Common myeloid progenitor, CD34-positive (primary cell): ENCODE measurements around the gene CACNA1G.

Experiments used
- CTCF ChIA-PET: fragments of 350-600 bp; sonication (Branson Sonifier 250); formaldehyde crosslinking; loops from one replicate; lab custom pipeline; 2021; ENCODE audit warnings: antibody characterized with exemption; lab: Charles Lee
- POLR2A ChIA-PET: fragments of 350-600 bp; sonication (Branson Sonifier 250); formaldehyde crosslinking; loops from one replicate; lab custom pipeline; 2021; ENCODE audit warnings: antibody characterized with exemption; lab: Charles Lee
- DNase-seq, 3 donors: peaks; one replicate each; pipeline versions ENCODE4 v3.0.0 to v3.0.0-alpha.2; 2013
- H3K27ac ChIP-seq, 2 experiments: 1 replicate in 1 of 2; 2 replicates in 1 of 2; pipeline ENCODE4 v1.7.0; 2013; ENCODE audit warnings: inconsistent platforms in 2 of 2, low read length in 2 of 2, mild to moderate bottlenecking in 2 of 2, low read depth in 1 of 2, moderate library complexity in 1 of 2; ENCODE audit not compliant: severe bottlenecking in 2 of 2, insufficient read depth in 1 of 2, poor library complexity in 1 of 2
- H3K27me3 ChIP-seq, 5 experiments: replicated peaks in 2 of 5; 1 replicate in 3 of 5; 2 replicates in 2 of 5; pipeline versions ENCODE4 v1.6.1 to v1.7.0; 2013; ENCODE audit warnings: low read length in 4 of 5, mild to moderate bottlenecking in 2 of 5, moderate library complexity in 2 of 5, inconsistent platforms in 1 of 5; ENCODE audit not compliant: insufficient read depth in 5 of 5, control insufficient read depth in 4 of 5
- H3K36me3 ChIP-seq, 4 experiments: 1 replicate in 2 of 4; 2 replicates in 2 of 4; pipeline versions ENCODE4 v1.6.1 to v1.7.0; 2013; ENCODE audit warnings: low read length in 3 of 4, control low read depth in 1 of 4, mild to moderate bottlenecking in 1 of 4; ENCODE audit not compliant: control insufficient read depth in 4 of 4, insufficient read depth in 4 of 4
- H3K4me1 ChIP-seq, 4 experiments: 1 replicate in 3 of 4; 2 replicates in 1 of 4; pipeline versions ENCODE4 v1.6.1 to v1.7.1; 2013; ENCODE audit warnings: low read length in 3 of 4, mild to moderate bottlenecking in 3 of 4, control low read depth in 1 of 4, inconsistent platforms in 1 of 4, moderate library complexity in 1 of 4; ENCODE audit not compliant: control insufficient read depth in 4 of 4, insufficient read depth in 4 of 4; ENCODE audit errors: control extremely low read depth in 1 of 4
- H3K4me3 ChIP-seq, 7 experiments: 1 replicate in 4 of 7; 2 replicates in 3 of 7; pipeline versions ENCODE4 v1.5.1 to v1.7.0; 2013; ENCODE audit warnings: mild to moderate bottlenecking in 7 of 7, low read length in 6 of 7, moderate library complexity in 6 of 7, inconsistent platforms in 2 of 7, low read depth in 2 of 7, control low read depth in 1 of 7; ENCODE audit not compliant: insufficient read depth in 4 of 7, control insufficient read depth in 1 of 7; ENCODE audit errors: extremely low read depth in 1 of 7
- H3K9me3 ChIP-seq, 5 experiments: 1 replicate in 4 of 5; 2 replicates in 1 of 5; pipeline versions ENCODE4 v1.6.1 to v1.7.1; 2013; ENCODE audit warnings: low read length in 4 of 5, mild to moderate bottlenecking in 2 of 5, inconsistent platforms in 1 of 5, low read depth in 1 of 5, moderate library complexity in 1 of 5; ENCODE audit not compliant: control insufficient read depth in 4 of 5, insufficient read depth in 2 of 5; ENCODE audit errors: control extremely low read depth in 1 of 5
- WGBS: methylation state at CpG from one replicate; pipeline ENCODE4 v1.1.5; 2013; ENCODE audit not compliant: insufficient coverage; 5-methylcytosine and 5-hydroxymethylcytosine counted together

The CACNA1G gene

GRCh38 chr17:50570528-50570927, 10.0 kb downstream of the CACNA1G start:
- POLR2A ChIA-PET = interaction anchor here (0.6 kb wide), 2 partner anchors 65 to 76 kb away, joined by 3 to 4 read pairs; no protein-coding TSS in a partner anchor
- peaks cover 0 to 26% (median 12%) of the 10 kb centered on the region in 5 experiments for H3K27me3 ChIP-seq
- no peaks in the 10 kb centered on the region for H3K36me3 ChIP-seq
- no peak overlapping the region for H3K27ac ChIP-seq
- DNase-seq = no peak
- H3K4me3 ChIP-seq = no peak overlapping the region
- H3K4me1 ChIP-seq = peaks cover 0 to under 1% (median 0%) of the 10 kb centered on the region in 4 experiments
- WGBS = 100% methylated on average over 3 of the region's 7 CpGs
- CTCF ChIA-PET = interaction anchor here (0.9 to 1.4 kb wide), 3 partner anchors 19 to 90 kb away, joined by 3 to 4 read pairs (median 3); no protein-coding TSS in a partner anchor
- no peaks in the 10 kb centered on the region for H3K9me3 ChIP-seq

- Histone ChIP-seq H3K27ac (no peak overlapping the region), H3K9me3 (no peaks in the 10 kb centered on the region), H3K36me3 (no peaks in the 10 kb centered on the region), H3K4me1 (no peaks in the 10 kb centered on the region), H3K27me3 (peaks cover 0 to 15% (median 9%) of the 10 kb centered on the region in 5 experiments), H3K4me3 (no peak overlapping the region)
- POLR2A ChIA-PET = no interaction called here
- CTCF ChIA-PET = interaction anchor here (1.6 kb wide), 1 partner anchor 39 kb away, joined by 3 read pairs; no protein-coding TSS in a partner anchor
- WGBS = 82% methylated on average over 19 of the region's 19 CpGs
- DNase-seq = no peak
Measured at GRCh38 chr17:50571681-50572080, 11.2 kb downstream of the CACNA1G start.

GRCh38 chr17:50572541-50572940, 12.0 kb downstream of the CACNA1G start:
- 98% methylated on average over 18 of the region's 20 CpGs for WGBS
- H3K4me3 ChIP-seq = no peak overlapping the region
- H3K27ac ChIP-seq = no peak overlapping the region
- H3K4me1 ChIP-seq = no peaks in the 10 kb centered on the region
- no peak for DNase-seq
- H3K27me3 ChIP-seq = peaks cover 0 to 8% (median 2%) of the 10 kb centered on the region in 5 experiments
- ChIA-PET POLR2A (no interaction called here), CTCF (interaction anchor here (1.1 to 2.4 kb wide), 3 partner anchors 11 to 38 kb away, joined by 3 to 13 read pairs (median 4); partner anchors contain the start of gene CACNA1G)
- H3K9me3 ChIP-seq = no peaks in the 10 kb centered on the region
- no peaks in the 10 kb centered on the region for H3K36me3 ChIP-seq

GRCh38 chr17:50573866-50574611, 13.5 kb downstream of the CACNA1G start:
- H3K4me1 ChIP-seq = no peaks in the 10 kb centered on the region
- peaks cover 0 to 7% (median 2%) of the 10 kb centered on the region in 5 experiments for H3K27me3 ChIP-seq
- no peak for DNase-seq
- POLR2A ChIA-PET = no interaction called here
- CTCF ChIA-PET = interaction anchor here (1.6 to 2.4 kb wide), 2 partner anchors 13 to 46 kb away, joined by 3 to 13 read pairs; partner anchors contain the start of gene CACNA1G
- H3K36me3 ChIP-seq = no peaks in the 10 kb centered on the region
- 100% methylated on average over 8 of the region's 12 CpGs for WGBS
- H3K27ac ChIP-seq = no peak overlapping the region
- no peaks in the 10 kb centered on the region for H3K9me3 ChIP-seq
- H3K4me3 ChIP-seq = no peak overlapping the region

GRCh38 chr17:50575581-50576210, 15.2 kb downstream of the CACNA1G start:
- H3K4me3 ChIP-seq = no peak overlapping the region
- 95% methylated on average over 27 of the region's 33 CpGs for WGBS
- no peaks in the 10 kb centered on the region for H3K36me3 ChIP-seq
- POLR2A ChIA-PET = no interaction called here
- CTCF ChIA-PET = interaction anchor here (1.0 to 2.2 kb wide), 6 partner anchors 11 to 50 kb away, joined by 3 to 10 read pairs (median 4); no protein-coding TSS in a partner anchor
- H3K27me3 ChIP-seq = peaks cover 0 to 9% (median 2%) of the 10 kb centered on the region in 5 experiments
- no peak for DNase-seq
- no peaks in the 10 kb centered on the region for H3K9me3 ChIP-seq
- H3K4me1 ChIP-seq = peaks cover 0 to 2% (median 0%) of the 10 kb centered on the region in 4 experiments
- H3K27ac ChIP-seq = no peak overlapping the region

GRCh38 chr17:50576864-50577263, 16.3 kb downstream of the CACNA1G start:
- Histone ChIP-seq H3K27me3 (peaks cover 0 to 9% (median 2%) of the 10 kb centered on the region in 5 experiments), H3K9me3 (no peaks in the 10 kb centered on the region), H3K4me3 (no peak overlapping the region), H3K4me1 (peaks cover 0 to 2% (median 0%) of the 10 kb centered on the region in 4 experiments), H3K27ac (no peak overlapping the region), H3K36me3 (no peaks in the 10 kb centered on the region)
- ChIA-PET POLR2A (no interaction called here), CTCF (interaction anchor here (0.6 to 2.2 kb wide), 5 partner anchors 10 to 964 kb away, joined by 3 to 10 read pairs (median 3); no protein-coding TSS in a partner anchor)
- 64% methylated on average over 13 of the region's 13 CpGs for WGBS
- DNase-seq = no peak
